Fibroblast of lung (primary cell): ENCODE results near the gene GALR2. TPM values are rescaled to one million over a fixed set of nuclear protein-coding genes. Genes with fewer than 3 reads are reported as not detected.

Source experiments
- DNase-seq, 2 donors: peaks; one replicate each; pipeline versions ENCODE4 v3.0.0 to v3.0.0-alpha.2; 2010; ENCODE audit warnings: low read depth in 2 of 2
- H2AFZ ChIP-seq: 2 replicates; pipeline ENCODE4 v1.5.1; 2012; ENCODE audit warnings: low read length, control low read depth, inconsistent platforms
- H3K27ac ChIP-seq: 2 replicates; pipeline ENCODE4 v1.5.1; 2011; ENCODE audit warnings: low read length, control low read depth; ENCODE audit not compliant: insufficient read depth
- H3K27me3 ChIP-seq: 2 replicates; pipeline ENCODE4 v1.5.1; 2011; ENCODE audit warnings: mild to moderate bottlenecking, low read length; ENCODE audit not compliant: control insufficient read depth, insufficient read depth
- H3K36me3 ChIP-seq: 2 replicates; pipeline ENCODE4 v1.5.1; 2011; ENCODE audit warnings: low read length; ENCODE audit not compliant: control insufficient read depth, insufficient read depth
- H3K4me1 ChIP-seq: 2 replicates; pipeline ENCODE4 v1.5.1; 2011; ENCODE audit warnings: low read length; ENCODE audit not compliant: control insufficient read depth, insufficient read depth; ENCODE audit errors: extremely low read depth
- H3K4me2 ChIP-seq: 2 replicates; pipeline ENCODE4 v1.5.1; 2011; ENCODE audit warnings: low read length, control low read depth; ENCODE audit not compliant: insufficient read depth; ENCODE audit errors: extremely low read depth
- H3K4me3 ChIP-seq, 4 experiments: fragments of 200-600 bp in 1 of 4; sonication (generic) in 1 of 4; replicated peaks in 1 of 4; 2 replicates each; pipeline ENCODE4 v1.5.1; 2011 to 2016; ENCODE audit warnings: low read length in 4 of 4, low read depth in 3 of 4, mild to moderate bottlenecking in 3 of 4, control low read depth in 2 of 4, inconsistent platforms in 1 of 4, mixed read lengths in 1 of 4; ENCODE audit not compliant: insufficient read depth in 1 of 4; ENCODE audit errors: control extremely low read depth in 1 of 4
- H3K79me2 ChIP-seq: 2 replicates; pipeline ENCODE4 v1.5.1; 2012; ENCODE audit warnings: mild to moderate bottlenecking, low read length, inconsistent platforms; ENCODE audit not compliant: control insufficient read depth, insufficient read depth
- H3K9ac ChIP-seq: 2 replicates; pipeline ENCODE4 v1.5.1; 2011; ENCODE audit warnings: mild to moderate bottlenecking, low read length, control low read depth; ENCODE audit not compliant: insufficient read depth
- H3K9me3 ChIP-seq: 2 replicates; pipeline ENCODE4 v1.5.1; 2012; ENCODE audit warnings: low read depth, low read length; ENCODE audit not compliant: control insufficient read depth, insufficient read depth
- H4K20me1 ChIP-seq: 2 replicates; pipeline ENCODE4 v1.5.1; 2011; ENCODE audit warnings: low read length; ENCODE audit not compliant: control insufficient read depth, insufficient read depth; ENCODE audit errors: extremely low read depth
- CTCF ChIP-seq, 2 donors: IDR thresholded peaks in 1 of 2; conservative IDR thresholded peaks in 1 of 2; 1 replicate in 1 of 2; 2 replicates in 1 of 2; pipeline ENCODE4 v1.5.1; 2011 to 2012; ENCODE audit warnings: low read length in 2 of 2, control low read depth in 1 of 2, inconsistent platforms in 1 of 2, low read depth in 1 of 2, mild to moderate bottlenecking in 1 of 2
- EZH2 ChIP-seq: IDR thresholded peaks from 2 replicates; pipeline ENCODE4 v1.5.1; 2012; ENCODE audit warnings: low read length, control low read depth, mild to moderate bottlenecking; ENCODE audit errors: missing control alignments
- polyA plus RNA-seq, 2 donors: library from polyadenylated mRNA; depleted of rRNA in 1 of 2; stranded (reverse) in 1 of 2; unstranded in 1 of 2; fragments of >200 nt; gene quantifications; 2 replicates each; pipeline ENCODE4 v1.2.1, GENCODE V29; 2011 to 2012; ENCODE audit warnings: missing spikeins in 1 of 2
- total RNA-seq: library from RNA; depleted of rRNA; stranded (reverse); fragments of >200 nt; gene quantifications from 2 replicates; pipeline ENCODE4 v1.2.1, GENCODE V29; 2014

Gene GALR2
- total and polyA plus RNA-seq, 2 donors (not counting 1 experiment from before 2014, with no cell fraction given), result not detected

GRCh38 chr17:76083536-76084182 is 9.1 kb downstream of the GALR2 start:
- Histone ChIP-seq H3K79me2 (no peaks in the 10 kb centered on the region), H3K27me3 (peaks cover 17% of the 10 kb centered on the region), H3K9ac (no peak overlapping the region), H4K20me1 (no peaks in the 10 kb centered on the region), H3K4me2 (no peak overlapping the region), H3K4me3 (no peak overlapping the region), H3K9me3 (no peaks in the 10 kb centered on the region), H3K27ac (no peak overlapping the region), H3K36me3 (peaks cover 30% of the 10 kb centered on the region), H3K4me1 (no peaks in the 10 kb centered on the region), H2AFZ (no peak overlapping the region)
- no peak for DNase-seq
- TF ChIP-seq CTCF (conservative IDR thresholded peaks at IDR 0.05 in 1 of 2, IDR thresholded peaks at IDR 0.05 in 1 of 2; ENCODE audit: low read depth in 1 of 2, low read length in 2 of 2), result no peak
- TF ChIP-seq EZH2, result no peak

GRCh38 chr17:76085066-76085730 is 10.6 kb downstream of the GALR2 start:
- Histone ChIP-seq H3K4me1 (no peaks in the 10 kb centered on the region), H3K36me3 (peaks cover 30% of the 10 kb centered on the region), H3K79me2 (no peaks in the 10 kb centered on the region), H2AFZ (no peak overlapping the region), H3K4me2 (no peak overlapping the region), H4K20me1 (no peaks in the 10 kb centered on the region), H3K27ac (no peak overlapping the region), H3K27me3 (peaks cover 3% of the 10 kb centered on the region), H3K4me3 (no peak overlapping the region), H3K9ac (no peak overlapping the region), H3K9me3 (no peaks in the 10 kb centered on the region)
- no peak for DNase-seq
- TF ChIP-seq CTCF (conservative IDR thresholded peaks at IDR 0.05 in 1 of 2, IDR thresholded peaks at IDR 0.05 in 1 of 2; ENCODE audit: low read depth in 1 of 2, low read length in 2 of 2) (no peak), EZH2 (no peak)

- H3K36me3 ChIP-seq, result peaks cover 30% of the 10 kb centered on the region
- H4K20me1 ChIP-seq, result no peaks in the 10 kb centered on the region
- H3K27me3 ChIP-seq, result no peaks in the 10 kb centered on the region
Observed at GRCh38 chr17:76085731-76086366, 11.3 kb downstream of the GALR2 start.

More at GRCh38 chr17:76085731-76086366, 11.3 kb downstream of the GALR2 start:
- TF ChIP-seq EZH2 (no peak), CTCF (conservative IDR thresholded peaks at IDR 0.05 in 1 of 2, IDR thresholded peaks at IDR 0.05 in 1 of 2; ENCODE audit: low read depth in 1 of 2, low read length in 2 of 2) (no peak)
- no peak overlapping the region for H3K9ac ChIP-seq
- H3K4me3 ChIP-seq, result no peak overlapping the region
- H2AFZ ChIP-seq, result no peak overlapping the region
- no peak overlapping the region for H3K27ac ChIP-seq
- H3K79me2 ChIP-seq, result no peaks in the 10 kb centered on the region
- DNase-seq, result no peak
- no peaks in the 10 kb centered on the region for H3K4me1 ChIP-seq
- no peak overlapping the region for H3K4me2 ChIP-seq
- no peaks in the 10 kb centered on the region for H3K9me3 ChIP-seq
